ENCODE data around the gene ZNF768.
"Not testable (repeated sequence)": the region's sequence is repeated elsewhere in the genome, so short reads cannot be mapped to it uniquely, and the experiment has no call there.

ZNF768 gene

DNA sequence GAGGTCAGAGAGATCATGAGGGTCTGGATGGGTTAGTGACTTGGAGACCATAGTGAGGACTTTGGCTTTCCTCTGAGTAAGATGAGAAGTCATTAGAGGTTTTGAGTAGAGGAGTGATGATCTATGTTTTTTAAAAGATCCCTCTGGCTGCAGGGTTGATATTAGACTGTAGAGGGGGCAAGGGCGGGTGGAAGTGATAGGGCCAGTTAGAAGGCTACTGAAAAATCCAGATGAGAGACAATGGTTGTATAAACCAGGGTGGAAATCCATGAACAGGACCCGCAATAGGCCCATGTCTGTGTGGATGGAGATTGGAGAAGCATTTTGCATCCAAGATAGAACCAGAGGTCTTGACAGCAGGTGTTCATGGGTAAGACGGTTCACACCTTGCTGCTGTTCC is 44.0 kb downstream of the ZNF768 start:
- no peak overlapping the region for H3K23ac ChIP-seq (ENCODE audit: low read length)
- H3K27me3 ChIP-seq (ENCODE audit: insufficient read depth, low read length) = no peaks in the 10 kb centered on the region
- H2AFZ ChIP-seq (ENCODE audit: insufficient read depth, low read length, poor library complexity) = no peak overlapping the region
- H4K91ac ChIP-seq (ENCODE audit: low read depth, low read length) = no peak overlapping the region
- no peak overlapping the region for H3K9ac ChIP-seq (ENCODE audit: low read length)
- H2AK5ac ChIP-seq (ENCODE audit: low read length) = no peak overlapping the region
- no peak overlapping the region for H3K4me2 ChIP-seq (ENCODE audit: low read length)
- H3K27ac ChIP-seq (ENCODE audit: low read depth, low read length) = no peak overlapping the region
- no peak overlapping the region for H3K14ac ChIP-seq (ENCODE audit: low read length)
- no peak overlapping the region for H2BK12ac ChIP-seq (ENCODE audit: low read length)
- H3K4ac ChIP-seq (ENCODE audit: low read depth, low read length) = no peak overlapping the region
- H2BK120ac ChIP-seq (ENCODE audit: insufficient read depth, low read length, poor library complexity) = no peak overlapping the region
- no peaks in the 10 kb centered on the region for H3K4me1 ChIP-seq (ENCODE audit: control insufficient read depth in 1 of 2, insufficient read depth in 2 of 2, low read length in 2 of 2)
- no peaks in the 10 kb centered on the region for H3K36me3 ChIP-seq (ENCODE audit: control insufficient read depth in 1 of 2, insufficient read depth in 2 of 2, low read length in 2 of 2)
- no CpG with 5 or more reads among the region's 3 CpGs for WGBS (ENCODE audit: extremely low coverage, insufficient coverage, insufficient read length)
- H3K79me1 ChIP-seq (ENCODE audit: low read length) = no peaks in the 10 kb centered on the region
- no peaks in the 10 kb centered on the region for H3K9me3 ChIP-seq (ENCODE audit: insufficient read depth, low read depth, low read length)
- H2BK5ac ChIP-seq (ENCODE audit: low read depth, low read length, poor library complexity) = no peak overlapping the region
- H4K8ac ChIP-seq (ENCODE audit: low read depth, low read length) = no peak overlapping the region
- H3K18ac ChIP-seq (ENCODE audit: low read length) = no peak overlapping the region
- H4K12ac ChIP-seq (ENCODE audit: low read depth, low read length) = no peak overlapping the region
- no peak for DNase-seq
- no peaks in the 10 kb centered on the region for H3K79me2 ChIP-seq (ENCODE audit: control insufficient read depth, insufficient read depth, low read length, poor library complexity)
- no peak overlapping the region for H3K4me3 ChIP-seq (ENCODE audit: low read depth, low read length)

DNA sequence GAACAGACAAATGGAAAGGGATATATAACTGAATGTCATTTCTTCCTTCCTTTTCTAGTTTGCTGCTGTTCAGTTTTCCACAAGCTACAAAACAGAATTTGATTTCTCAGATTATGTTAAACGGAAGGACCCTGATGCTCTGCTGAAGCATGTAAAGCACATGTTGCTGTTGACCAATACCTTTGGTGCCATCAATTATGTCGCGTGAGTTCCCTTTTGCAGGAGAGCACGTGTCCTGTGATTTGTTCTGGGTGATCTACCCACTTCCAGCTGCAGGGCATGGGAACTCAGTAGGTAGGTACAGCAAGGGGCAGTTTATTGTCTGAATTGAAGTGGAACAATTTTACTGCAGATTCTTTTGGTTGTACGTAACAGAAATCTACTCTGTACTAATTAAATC is 45.0 kb downstream of the ZNF768 start:
- H3K27ac ChIP-seq (ENCODE audit: low read depth, low read length) = no peak overlapping the region
- no peaks in the 10 kb centered on the region for H3K4me1 ChIP-seq (ENCODE audit: control insufficient read depth in 1 of 2, insufficient read depth in 2 of 2, low read length in 2 of 2)
- no peak overlapping the region for H4K91ac ChIP-seq (ENCODE audit: low read depth, low read length)
- H3K4me3 ChIP-seq (ENCODE audit: low read depth, low read length) = no peak overlapping the region
- no peak overlapping the region for H3K23ac ChIP-seq (ENCODE audit: low read length)
- no peak overlapping the region for H2AFZ ChIP-seq (ENCODE audit: insufficient read depth, low read length, poor library complexity)
- H3K79me2 ChIP-seq (ENCODE audit: control insufficient read depth, insufficient read depth, low read length, poor library complexity) = no peaks in the 10 kb centered on the region
- no peak overlapping the region for H2BK12ac ChIP-seq (ENCODE audit: low read length)
- no peak overlapping the region for H2AK5ac ChIP-seq (ENCODE audit: low read length)
- H3K4ac ChIP-seq (ENCODE audit: low read depth, low read length) = no peak overlapping the region
- H3K18ac ChIP-seq (ENCODE audit: low read length) = no peak overlapping the region
- H4K8ac ChIP-seq (ENCODE audit: low read depth, low read length) = no peak overlapping the region
- no peaks in the 10 kb centered on the region for H3K79me1 ChIP-seq (ENCODE audit: low read length)
- no peaks in the 10 kb centered on the region for H3K27me3 ChIP-seq (ENCODE audit: insufficient read depth, low read length)
- no peak overlapping the region for H2BK120ac ChIP-seq (ENCODE audit: insufficient read depth, low read length, poor library complexity)
- no peaks in the 10 kb centered on the region for H3K36me3 ChIP-seq (ENCODE audit: control insufficient read depth in 1 of 2, insufficient read depth in 2 of 2, low read length in 2 of 2)
- H4K12ac ChIP-seq (ENCODE audit: low read depth, low read length) = no peak overlapping the region
- no CpG with 5 or more reads among the region's 5 CpGs for WGBS (ENCODE audit: extremely low coverage, insufficient coverage, insufficient read length)
- H3K9me3 ChIP-seq (ENCODE audit: insufficient read depth, low read depth, low read length) = no peaks in the 10 kb centered on the region
- no peak overlapping the region for H3K14ac ChIP-seq (ENCODE audit: low read length)
- DNase-seq = no peak
- no peak overlapping the region for H3K4me2 ChIP-seq (ENCODE audit: low read length)
- H2BK5ac ChIP-seq (ENCODE audit: low read depth, low read length, poor library complexity) = no peak overlapping the region
- no peak overlapping the region for H3K9ac ChIP-seq (ENCODE audit: low read length)

DNA sequence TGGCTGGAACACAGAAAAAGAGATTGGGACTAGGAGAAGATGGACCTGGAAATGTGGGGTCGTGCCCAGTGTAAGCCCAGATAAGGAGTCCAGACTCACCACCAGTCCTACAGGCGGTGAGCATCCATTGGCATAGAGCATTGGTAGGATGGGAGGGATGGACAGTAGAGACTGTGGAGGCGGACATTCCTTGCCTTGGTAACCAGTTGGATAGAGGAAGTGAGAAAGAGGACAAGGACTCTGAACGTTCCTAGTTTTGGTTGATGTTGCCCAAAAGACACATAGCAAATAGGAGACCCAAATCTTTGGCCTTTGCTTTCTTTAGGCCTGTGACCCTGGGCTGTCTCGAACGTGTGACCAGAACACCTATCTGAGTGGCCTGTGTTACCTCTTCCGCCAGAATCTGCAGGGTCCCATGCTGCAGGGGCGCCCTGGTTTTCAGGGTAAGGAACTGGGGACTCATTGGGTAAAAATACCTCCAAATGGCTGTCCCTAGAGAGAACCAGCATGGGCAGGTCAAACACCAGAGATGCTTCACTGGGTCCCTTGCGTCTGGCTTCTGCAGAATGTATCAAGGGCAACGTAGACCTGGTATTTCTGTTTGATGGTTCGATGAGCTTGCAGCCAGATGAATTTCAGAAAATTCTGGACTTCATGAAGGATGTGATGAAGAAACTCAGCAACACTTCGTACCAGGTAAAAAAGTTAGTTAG is 47.4 kb downstream of the ZNF768 start:
- Histone ChIP-seq H2BK120ac (ENCODE audit: insufficient read depth, low read length, poor library complexity) (no peak overlapping the region), H2AK5ac (ENCODE audit: low read length) (no peak overlapping the region), H3K4ac (ENCODE audit: low read depth, low read length) (no peak overlapping the region), H2BK12ac (ENCODE audit: low read length) (no peak overlapping the region), H2AFZ (ENCODE audit: insufficient read depth, low read length, poor library complexity) (no peak overlapping the region), H4K91ac (ENCODE audit: low read depth, low read length) (no peak overlapping the region), H4K12ac (ENCODE audit: low read depth, low read length) (no peak overlapping the region), H3K79me2 (ENCODE audit: control insufficient read depth, insufficient read depth, low read length, poor library complexity) (no peaks in the 10 kb centered on the region), H3K27me3 (ENCODE audit: insufficient read depth, low read length) (no peaks in the 10 kb centered on the region), H3K9ac (ENCODE audit: low read length) (no peak overlapping the region), H3K36me3 (ENCODE audit: control insufficient read depth in 1 of 2, insufficient read depth in 2 of 2, low read length in 2 of 2) (no peaks in the 10 kb centered on the region), H2BK5ac (ENCODE audit: low read depth, low read length, poor library complexity) (no peak overlapping the region), H3K4me1 (ENCODE audit: control insufficient read depth in 1 of 2, insufficient read depth in 2 of 2, low read length in 2 of 2) (no peaks in the 10 kb centered on the region), H3K79me1 (ENCODE audit: low read length) (no peaks in the 10 kb centered on the region), H3K14ac (ENCODE audit: low read length) (no peak overlapping the region), H3K23ac (ENCODE audit: low read length) (no peak overlapping the region), H3K18ac (ENCODE audit: low read length) (no peak overlapping the region), H3K4me2 (ENCODE audit: low read length) (no peak overlapping the region), H3K9me3 (ENCODE audit: insufficient read depth, low read depth, low read length) (no peaks in the 10 kb centered on the region), H3K27ac (ENCODE audit: low read depth, low read length) (no peak overlapping the region), H3K4me3 (ENCODE audit: low read depth, low read length) (no peak overlapping the region), H4K8ac (ENCODE audit: low read depth, low read length) (no peak overlapping the region)
- WGBS (ENCODE audit: extremely low coverage, insufficient coverage, insufficient read length) = no CpG with 5 or more reads among the region's 12 CpGs
- no peak for DNase-seq

DNA sequence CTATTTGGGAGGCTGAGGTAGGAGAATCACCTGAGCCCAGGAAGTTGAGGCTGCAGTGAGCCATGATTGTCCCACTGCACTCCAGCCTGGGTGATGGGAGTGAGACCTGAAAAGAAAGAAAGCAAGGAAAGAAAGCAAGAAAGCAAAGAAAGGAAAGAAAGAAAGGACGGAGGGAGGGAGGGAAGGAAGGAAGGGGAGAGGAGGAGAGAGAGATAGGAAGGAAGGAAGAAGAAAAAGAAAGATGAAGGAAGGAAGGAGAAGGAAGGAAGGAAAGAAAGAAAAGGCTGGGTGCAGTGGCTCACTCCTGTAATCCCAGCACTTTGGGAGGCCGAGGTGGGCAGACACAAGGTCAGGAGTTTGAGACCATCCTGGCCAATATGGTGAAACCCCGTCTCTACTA is 48.6 kb downstream of the ZNF768 start:
- H3K9me3 ChIP-seq (ENCODE audit: insufficient read depth, low read depth, low read length) = not testable (repeated sequence)

More for the DNA sequence above, 48.6 kb downstream of the ZNF768 start:
- not testable (repeated sequence) for H3K79me2 ChIP-seq (ENCODE audit: control insufficient read depth, insufficient read depth, low read length, poor library complexity); H3K4me2 ChIP-seq (ENCODE audit: low read length); H3K4ac ChIP-seq (ENCODE audit: low read depth, low read length); H3K36me3 ChIP-seq (ENCODE audit: control insufficient read depth in 1 of 2, insufficient read depth in 2 of 2, low read length in 2 of 2); H2BK5ac ChIP-seq (ENCODE audit: low read depth, low read length, poor library complexity); H3K9ac ChIP-seq (ENCODE audit: low read length); H3K14ac ChIP-seq (ENCODE audit: low read length); H3K27ac ChIP-seq (ENCODE audit: low read depth, low read length); H2AFZ ChIP-seq (ENCODE audit: insufficient read depth, low read length, poor library complexity); H3K4me1 ChIP-seq (ENCODE audit: control insufficient read depth in 1 of 2, insufficient read depth in 2 of 2, low read length in 2 of 2); H3K27me3 ChIP-seq (ENCODE audit: insufficient read depth, low read length); H3K18ac ChIP-seq (ENCODE audit: low read length); H2BK12ac ChIP-seq (ENCODE audit: low read length); H4K91ac ChIP-seq (ENCODE audit: low read depth, low read length); DNase-seq; H4K12ac ChIP-seq (ENCODE audit: low read depth, low read length); H2AK5ac ChIP-seq (ENCODE audit: low read length); H3K79me1 ChIP-seq (ENCODE audit: low read length); H4K8ac ChIP-seq (ENCODE audit: low read depth, low read length); H3K4me3 ChIP-seq (ENCODE audit: low read depth, low read length); H2BK120ac ChIP-seq (ENCODE audit: insufficient read depth, low read length, poor library complexity); H3K23ac ChIP-seq (ENCODE audit: low read length)
- no CpG with 5 or more reads among the region's 3 CpGs for WGBS (ENCODE audit: extremely low coverage, insufficient coverage, insufficient read length)
